GM12873 (cell line): ENCODE data around the gene STAP2.

Experiments
- TF ChIP-seq, protein P1 (sequence below): IDR thresholded peaks from 2 replicates; pipeline ENCODE4 v1.5.1; 2012; ENCODE audit warnings: low read depth, mild to moderate bottlenecking, moderate library complexity, low read length, control low read depth; ENCODE audit not compliant: insufficient read depth; ENCODE audit errors: missing control alignments

STAP2 gene

DNA sequence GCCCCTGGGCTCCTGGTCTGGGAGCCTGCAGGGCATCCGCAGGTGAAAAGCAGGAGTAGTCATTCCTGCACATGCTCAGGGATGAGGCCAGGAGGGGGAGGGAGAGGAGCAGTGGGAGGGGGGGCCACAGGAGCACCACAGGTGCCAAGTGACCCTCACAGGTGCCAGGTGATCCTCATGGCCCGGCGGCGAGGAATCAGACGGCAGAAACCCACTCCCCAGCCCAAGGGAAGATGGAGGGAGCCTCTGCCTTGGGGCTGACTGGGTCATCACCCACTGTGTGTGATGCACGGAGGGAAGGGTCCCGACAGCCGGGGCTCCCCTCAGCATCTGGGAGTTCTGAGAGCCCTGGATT lies 34.4 kb upstream of the STAP2 start:
- TF ChIP-seq, protein P1, sequence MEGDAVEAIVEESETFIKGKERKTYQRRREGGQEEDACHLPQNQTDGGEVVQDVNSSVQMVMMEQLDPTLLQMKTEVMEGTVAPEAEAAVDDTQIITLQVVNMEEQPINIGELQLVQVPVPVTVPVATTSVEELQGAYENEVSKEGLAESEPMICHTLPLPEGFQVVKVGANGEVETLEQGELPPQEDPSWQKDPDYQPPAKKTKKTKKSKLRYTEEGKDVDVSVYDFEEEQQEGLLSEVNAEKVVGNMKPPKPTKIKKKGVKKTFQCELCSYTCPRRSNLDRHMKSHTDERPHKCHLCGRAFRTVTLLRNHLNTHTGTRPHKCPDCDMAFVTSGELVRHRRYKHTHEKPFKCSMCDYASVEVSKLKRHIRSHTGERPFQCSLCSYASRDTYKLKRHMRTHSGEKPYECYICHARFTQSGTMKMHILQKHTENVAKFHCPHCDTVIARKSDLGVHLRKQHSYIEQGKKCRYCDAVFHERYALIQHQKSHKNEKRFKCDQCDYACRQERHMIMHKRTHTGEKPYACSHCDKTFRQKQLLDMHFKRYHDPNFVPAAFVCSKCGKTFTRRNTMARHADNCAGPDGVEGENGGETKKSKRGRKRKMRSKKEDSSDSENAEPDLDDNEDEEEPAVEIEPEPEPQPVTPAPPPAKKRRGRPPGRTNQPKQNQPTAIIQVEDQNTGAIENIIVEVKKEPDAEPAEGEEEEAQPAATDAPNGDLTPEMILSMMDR: no peak

DNA sequence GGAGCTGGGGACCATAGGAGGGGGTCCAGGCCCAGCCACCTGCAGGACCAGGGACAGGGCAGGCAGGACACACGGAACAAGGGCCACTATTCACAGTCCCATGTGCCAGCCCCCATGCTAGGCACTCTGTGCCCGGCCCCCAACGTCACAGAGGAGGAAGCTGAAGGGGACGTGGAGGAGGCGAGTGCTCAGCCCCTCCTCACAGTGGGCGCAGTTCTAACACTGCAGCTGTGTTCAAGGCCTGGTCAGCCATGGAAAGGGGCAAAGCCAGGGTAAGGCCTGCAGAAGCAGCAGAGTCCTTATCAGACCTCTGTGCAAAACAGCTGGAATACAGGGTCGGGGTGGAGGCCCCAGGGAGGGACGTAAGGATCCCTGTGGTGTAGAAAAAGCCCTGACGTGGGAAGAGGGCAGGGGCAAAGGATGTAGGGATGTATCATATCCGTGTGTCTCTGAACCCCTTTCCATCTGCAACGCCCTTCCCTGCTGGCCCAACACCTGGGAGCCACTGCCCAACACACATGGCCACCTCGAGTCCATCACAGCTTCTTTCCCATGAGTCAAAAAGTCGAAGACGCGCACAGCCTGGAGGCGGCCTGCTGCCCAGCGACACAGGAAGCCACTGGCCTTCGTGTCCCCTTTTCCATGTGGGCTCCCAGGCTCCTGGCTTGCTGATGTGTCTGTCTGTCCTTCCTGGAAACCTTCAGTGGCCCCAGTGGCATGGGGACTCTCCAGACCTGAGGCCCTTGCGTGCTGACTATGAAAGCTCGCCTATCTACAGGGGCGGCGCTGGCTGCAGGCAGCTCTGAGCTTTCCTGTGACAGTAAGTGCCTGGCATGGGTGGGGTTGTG lies 33.8 kb upstream of the STAP2 start:
- TF ChIP-seq, protein P1: no peak

DNA sequence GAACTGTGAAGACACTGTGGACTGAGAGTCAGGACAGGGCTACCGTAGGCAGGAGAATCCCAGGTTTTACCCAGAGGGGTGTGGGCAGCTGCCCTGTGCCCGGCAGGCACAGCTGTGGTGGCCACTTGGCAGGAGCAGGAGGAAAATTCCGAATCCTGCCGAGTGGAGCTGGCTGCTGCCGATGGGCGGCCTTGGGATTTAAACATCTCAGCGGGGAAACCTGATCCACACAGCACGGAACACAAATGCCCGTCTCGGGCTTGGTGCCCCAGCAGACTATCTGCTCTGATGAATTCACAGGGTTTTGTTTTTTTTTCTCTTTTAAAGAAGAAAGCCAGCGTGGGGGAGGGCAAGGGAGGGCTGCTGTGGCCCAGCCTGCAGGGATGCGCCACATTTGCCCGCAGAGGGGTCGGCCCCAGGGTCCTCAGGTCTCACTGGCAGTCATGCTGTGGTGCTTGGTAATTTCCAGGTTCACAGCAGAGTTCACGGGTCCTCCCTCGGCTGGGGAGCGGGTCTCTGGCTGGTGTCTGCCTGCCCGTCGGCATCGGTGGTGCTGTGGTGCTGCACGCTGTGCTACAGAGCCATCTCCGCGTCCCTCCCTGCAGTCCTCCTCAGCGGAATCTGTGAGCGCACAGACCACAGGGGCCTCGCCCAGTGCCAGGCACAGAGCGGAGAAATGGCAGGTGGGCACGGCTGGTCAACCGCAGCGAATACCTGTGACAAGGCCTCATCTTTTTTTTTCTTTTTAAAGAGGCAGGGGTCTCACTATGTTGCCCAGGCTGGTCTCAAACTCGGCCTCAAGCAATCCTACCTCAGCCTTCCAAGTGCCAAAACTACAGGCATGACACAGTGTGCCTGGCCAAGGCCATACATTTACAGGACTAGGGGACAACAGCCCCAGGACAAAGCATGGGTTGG lies 32.9 kb upstream of the STAP2 start:
- TF ChIP-seq, protein P1: no peak

DNA sequence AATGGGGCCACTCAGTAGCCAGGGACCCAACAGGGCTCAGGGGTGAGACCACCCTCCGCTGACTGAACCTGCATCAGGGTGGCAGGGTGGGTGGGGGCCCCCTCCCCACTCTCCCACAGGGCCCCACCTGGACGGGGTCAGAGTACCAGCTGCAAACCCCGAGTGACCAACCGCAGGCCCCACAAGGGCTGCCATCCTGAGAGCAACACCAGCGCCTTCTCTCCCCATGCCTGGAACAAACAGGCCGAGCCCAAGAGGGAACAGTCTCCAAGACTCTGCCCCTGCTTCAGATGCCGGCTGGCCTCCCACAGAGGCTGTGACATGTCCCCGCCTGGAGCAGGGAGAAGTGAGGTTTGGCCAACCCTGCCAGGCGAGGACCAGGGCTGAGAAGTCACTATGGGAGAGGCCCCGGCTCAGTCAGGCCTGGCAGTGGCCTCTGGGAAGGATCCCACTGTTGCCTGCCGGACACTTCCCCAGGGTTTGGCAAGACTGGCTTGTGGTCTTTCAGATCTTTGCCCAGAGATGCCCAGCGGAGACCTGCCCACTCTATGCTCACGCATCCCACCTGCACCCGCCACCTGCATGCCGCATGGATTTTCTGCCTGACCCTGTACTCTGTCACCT lies 31.9 kb upstream of the STAP2 start:
- TF ChIP-seq, protein P1: no peak

DNA sequence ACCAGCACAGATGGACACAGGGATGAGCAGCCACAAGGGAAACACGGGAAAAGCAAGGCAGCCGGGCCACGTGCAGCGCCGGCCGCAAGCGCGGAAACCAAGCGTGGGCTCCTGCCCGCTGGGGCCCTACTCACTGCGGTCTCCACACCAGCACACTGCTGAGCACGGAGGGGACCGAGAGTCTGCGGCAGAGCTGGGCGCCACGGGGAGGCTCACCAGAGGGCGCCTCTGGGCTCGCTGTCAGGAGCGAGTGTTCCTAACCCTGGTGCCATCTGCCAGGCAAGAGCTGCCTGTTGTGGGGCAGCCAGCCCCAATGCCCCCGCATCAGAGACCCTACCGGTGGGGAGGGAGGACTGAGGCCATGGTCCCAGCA lies 31.2 kb upstream of the STAP2 start:
- TF ChIP-seq, protein P1: peak; percentile 70

DNA sequence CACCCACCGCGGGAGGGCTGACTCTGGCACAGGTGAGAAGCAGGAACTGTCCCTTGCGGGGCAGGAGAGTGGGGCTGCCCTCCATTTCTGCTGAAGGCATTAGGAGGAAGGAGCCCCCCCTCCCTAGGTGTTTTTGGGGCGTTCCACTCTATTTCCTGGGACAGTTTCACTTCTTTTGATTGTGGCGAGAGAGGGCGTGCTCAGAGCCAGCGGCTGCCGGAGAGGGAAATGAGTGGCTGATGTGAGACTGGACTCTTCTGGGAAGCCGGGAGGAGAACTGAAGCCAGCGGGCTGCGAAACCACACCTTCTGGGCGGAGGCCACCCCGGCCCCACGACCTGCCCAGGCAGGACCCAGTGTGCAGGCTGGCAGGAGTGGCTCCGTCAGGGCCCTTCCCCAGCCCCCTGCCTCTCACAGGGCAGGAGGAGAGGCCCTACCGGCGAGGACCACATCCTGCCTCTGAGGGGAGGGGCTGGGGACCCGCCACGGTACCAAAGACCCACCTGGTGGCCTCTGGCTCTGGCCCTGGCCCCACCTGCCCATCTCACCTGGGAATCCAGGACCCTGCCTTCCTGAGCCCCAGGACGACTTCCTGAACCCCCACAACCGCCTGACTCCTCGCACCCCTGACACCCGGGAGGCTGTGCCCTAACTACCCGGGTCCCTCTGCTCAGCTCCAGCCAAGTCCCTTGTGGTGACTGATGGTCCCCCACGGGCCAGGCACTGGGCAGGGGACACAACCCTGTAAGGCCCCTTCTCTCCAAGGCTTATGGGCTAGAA lies 30.7 kb upstream of the STAP2 start:
- TF ChIP-seq, protein P1: no peak
